ENCODE measurements around the gene ARHGAP9. TPM values are rescaled to one million over a fixed set of nuclear protein-coding genes. Genes with fewer than 3 reads are reported as not detected.

ARHGAP9 gene
- total RNA-seq, 1 donor from 2014 or later = 54.2 TPM

DNA sequence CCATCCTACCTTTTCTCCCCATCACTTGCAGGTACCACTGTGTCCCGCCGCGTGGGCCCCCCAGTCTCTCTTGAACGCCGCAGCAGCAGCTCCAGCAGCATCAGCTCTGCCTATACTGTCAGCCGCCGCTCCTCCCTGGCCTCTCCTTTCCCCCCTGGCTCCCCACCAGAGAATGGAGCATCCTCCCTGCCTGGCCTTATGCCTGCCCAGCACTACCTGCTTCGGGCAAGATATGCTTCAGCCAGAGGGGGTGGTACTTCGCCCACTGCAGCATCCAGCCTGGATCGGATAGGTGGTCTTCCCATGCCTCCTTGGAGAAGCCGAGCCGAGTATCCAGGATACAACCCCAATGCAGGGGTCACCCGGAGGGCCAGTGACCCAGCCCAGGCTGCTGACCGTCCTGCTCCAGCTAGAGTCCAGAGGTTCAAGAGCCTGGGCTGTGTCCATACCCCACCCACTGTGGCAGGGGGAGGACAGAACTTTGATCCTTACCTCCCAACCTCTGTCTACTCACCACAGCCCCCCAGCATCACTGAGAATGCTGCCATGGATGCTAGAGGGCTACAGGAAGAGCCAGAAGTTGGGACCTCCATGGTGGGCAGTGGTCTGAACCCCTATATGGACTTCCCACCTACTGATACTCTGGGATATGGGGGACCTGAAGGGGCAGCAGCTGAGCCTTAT is 9.2 kb downstream of the ARHGAP9 start:
- H3K27ac ChIP-seq = no peak overlapping the region
- no peaks in the 10 kb centered on the region for H3K9me3 ChIP-seq
- no peak overlapping the region for H3K4me3 ChIP-seq
- H3K27me3 ChIP-seq (ENCODE audit: low read depth) = peaks cover 22% of the 10 kb centered on the region
- peaks cover 9% of the 10 kb centered on the region for H3K4me1 ChIP-seq
- ATAC-seq = no peak
- no peak for DNase-seq
- TF ChIP-seq, protein P1, sequence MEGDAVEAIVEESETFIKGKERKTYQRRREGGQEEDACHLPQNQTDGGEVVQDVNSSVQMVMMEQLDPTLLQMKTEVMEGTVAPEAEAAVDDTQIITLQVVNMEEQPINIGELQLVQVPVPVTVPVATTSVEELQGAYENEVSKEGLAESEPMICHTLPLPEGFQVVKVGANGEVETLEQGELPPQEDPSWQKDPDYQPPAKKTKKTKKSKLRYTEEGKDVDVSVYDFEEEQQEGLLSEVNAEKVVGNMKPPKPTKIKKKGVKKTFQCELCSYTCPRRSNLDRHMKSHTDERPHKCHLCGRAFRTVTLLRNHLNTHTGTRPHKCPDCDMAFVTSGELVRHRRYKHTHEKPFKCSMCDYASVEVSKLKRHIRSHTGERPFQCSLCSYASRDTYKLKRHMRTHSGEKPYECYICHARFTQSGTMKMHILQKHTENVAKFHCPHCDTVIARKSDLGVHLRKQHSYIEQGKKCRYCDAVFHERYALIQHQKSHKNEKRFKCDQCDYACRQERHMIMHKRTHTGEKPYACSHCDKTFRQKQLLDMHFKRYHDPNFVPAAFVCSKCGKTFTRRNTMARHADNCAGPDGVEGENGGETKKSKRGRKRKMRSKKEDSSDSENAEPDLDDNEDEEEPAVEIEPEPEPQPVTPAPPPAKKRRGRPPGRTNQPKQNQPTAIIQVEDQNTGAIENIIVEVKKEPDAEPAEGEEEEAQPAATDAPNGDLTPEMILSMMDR (IDR thresholded peaks at IDR 0.05) = no peak
- intact Hi-C loops (cut with DNase I) = no loop called here
- H3K36me3 ChIP-seq = peaks cover 3% of the 10 kb centered on the region

DNA sequence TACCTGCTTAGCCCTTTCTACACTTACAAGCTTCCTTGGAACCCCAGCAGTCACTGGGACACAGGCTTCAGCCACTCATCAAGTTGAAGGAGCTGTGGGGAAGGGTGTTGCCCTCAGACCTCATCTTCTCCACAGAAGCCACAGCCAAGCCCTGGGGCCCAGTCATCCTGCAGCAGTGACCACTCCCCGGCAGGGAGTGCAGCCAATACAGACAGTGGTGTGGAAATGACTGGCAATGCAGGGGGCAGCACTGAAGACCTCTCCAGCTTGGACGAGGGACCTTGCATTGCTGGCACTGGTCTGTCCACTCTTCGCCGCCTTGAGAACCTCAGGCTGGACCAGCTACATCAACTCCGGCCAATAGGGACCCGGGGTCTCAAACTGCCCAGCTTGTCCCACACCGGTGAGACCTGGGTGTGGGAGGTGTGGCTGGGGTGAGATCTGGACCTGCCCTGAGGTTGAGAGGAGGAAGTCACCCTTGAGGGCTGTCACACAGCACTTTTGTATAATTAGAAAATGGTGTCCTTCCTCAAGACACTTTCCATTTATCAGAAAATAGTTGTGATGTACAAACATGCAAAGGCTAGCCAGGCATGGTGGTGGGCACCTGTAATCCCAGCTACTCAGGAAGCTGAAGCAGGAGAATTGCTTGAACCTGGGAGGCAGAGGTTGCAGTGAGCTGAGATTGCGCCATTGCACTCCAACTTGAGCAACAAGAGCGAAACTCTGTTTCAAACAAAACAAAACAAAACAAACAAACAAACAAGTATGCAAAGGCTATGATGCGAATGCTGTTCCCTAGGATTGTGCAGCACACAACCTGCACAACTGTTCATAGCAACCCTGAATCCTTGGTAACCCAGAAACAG is 10.1 kb downstream of the ARHGAP9 start:
- Histone ChIP-seq H3K27me3 (ENCODE audit: low read depth) (peaks cover 13% of the 10 kb centered on the region), H3K36me3 (peaks cover under 1% of the 10 kb centered on the region), H3K4me3 (no peak overlapping the region), H3K9me3 (no peaks in the 10 kb centered on the region), H3K4me1 (no peaks in the 10 kb centered on the region), H3K27ac (no peak overlapping the region)
- intact Hi-C loops (cut with DNase I) = no loop called here
- ATAC-seq (no peak), DNase-seq (no peak)
- TF ChIP-seq, protein P1 (IDR thresholded peaks at IDR 0.05) = no peak

DNA sequence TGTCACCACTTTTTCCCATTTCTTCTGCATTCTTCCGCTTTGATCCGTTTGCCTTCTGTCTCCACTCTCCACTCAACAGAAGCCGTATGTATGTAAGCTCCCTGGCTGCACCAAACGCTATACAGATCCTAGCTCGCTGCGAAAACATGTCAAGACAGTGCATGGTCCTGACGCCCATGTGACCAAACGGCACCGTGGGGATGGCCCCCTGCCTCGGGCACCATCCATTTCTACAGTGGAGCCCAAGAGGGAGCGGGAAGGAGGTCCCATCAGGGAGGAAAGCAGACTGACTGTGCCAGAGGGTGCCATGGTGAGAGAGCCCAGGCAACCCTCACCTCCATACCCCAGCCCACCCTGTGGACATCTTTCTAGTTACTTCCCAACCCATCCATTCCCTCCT is 11.8 kb downstream of the ARHGAP9 start:
- no peak for ATAC-seq
- no peak for DNase-seq
- TF ChIP-seq, protein P1 (IDR thresholded peaks at IDR 0.05) = no peak
- H3K36me3 ChIP-seq = no peaks in the 10 kb centered on the region
- H3K27me3 ChIP-seq (ENCODE audit: low read depth) = peaks cover 5% of the 10 kb centered on the region
- no peaks in the 10 kb centered on the region for H3K9me3 ChIP-seq
- no peak overlapping the region for H3K27ac ChIP-seq
- no peak overlapping the region for H3K4me3 ChIP-seq
- no peaks in the 10 kb centered on the region for H3K4me1 ChIP-seq
- intact Hi-C loops (cut with DNase I) = no loop called here

DNA sequence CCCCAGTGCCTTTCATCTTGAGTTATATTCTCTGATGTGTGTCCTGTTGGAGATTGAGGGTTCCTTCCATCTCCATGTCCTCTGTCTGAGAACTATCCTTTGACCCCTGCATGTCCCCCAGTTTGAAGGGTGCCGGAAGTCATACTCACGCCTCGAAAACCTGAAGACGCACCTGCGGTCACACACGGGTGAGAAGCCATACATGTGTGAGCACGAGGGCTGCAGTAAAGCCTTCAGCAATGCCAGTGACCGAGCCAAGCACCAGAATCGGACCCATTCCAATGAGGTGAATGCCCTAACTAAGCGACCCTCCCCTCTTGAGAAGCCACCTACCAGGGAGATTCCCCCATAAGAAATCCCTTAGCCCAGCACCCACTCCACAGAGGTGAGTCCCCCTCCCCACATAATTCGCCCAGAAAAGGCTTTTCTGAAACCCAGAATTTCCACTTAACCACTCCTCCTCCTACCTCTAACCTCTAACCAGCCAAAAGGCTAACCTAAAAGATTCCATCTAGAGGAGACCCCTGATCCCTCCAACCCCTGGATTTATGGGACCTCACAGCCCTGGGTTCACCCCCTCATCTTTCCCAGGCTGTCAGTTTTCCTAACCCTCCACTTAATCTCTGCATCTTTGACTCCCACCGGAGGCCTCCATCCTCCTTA is 12.3 kb downstream of the ARHGAP9 start:
- Histone ChIP-seq H3K27ac (no peak overlapping the region), H3K36me3 (no peaks in the 10 kb centered on the region), H3K9me3 (no peaks in the 10 kb centered on the region), H3K4me3 (no peak overlapping the region), H3K4me1 (peaks cover 3% of the 10 kb centered on the region), H3K27me3 (ENCODE audit: low read depth) (peaks cover 5% of the 10 kb centered on the region)
- DNase-seq (no peak), ATAC-seq (no peak)
- intact Hi-C loops (cut with DNase I) = no loop called here
- TF ChIP-seq, protein P1 (IDR thresholded peaks at IDR 0.05) = no peak

DNA sequence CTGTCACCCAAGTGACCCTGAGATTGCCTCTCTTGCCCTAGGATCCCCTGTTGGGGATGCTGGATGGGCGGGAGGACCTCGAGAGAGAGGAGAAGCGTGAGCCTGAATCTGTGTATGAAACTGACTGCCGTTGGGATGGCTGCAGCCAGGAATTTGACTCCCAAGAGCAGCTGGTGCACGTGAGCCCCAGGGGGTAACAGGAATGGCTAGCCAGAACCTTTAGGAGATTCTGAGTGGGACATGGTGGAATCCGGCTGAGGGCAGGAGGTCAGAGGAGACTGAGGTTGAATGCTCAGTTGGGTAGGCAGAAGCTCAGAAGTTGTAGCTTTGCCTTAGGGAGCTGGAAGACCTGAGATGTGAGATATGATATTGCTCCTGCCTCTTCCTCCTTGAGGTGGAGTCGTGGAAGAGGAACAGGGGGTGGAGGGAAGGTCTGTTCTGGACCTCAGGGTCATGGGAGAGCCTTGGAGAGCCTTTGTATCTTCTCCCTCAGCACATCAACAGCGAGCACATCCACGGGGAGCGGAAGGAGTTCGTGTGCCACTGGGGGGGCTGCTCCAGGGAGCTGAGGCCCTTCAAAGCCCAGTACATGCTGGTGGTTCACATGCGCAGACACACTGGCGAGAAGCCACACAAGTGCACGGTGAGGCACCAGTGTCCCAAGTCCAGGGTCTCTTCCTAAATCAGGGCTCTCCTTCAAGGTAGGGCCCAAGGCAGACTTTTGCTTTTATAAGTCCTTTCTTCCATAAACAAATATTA is 13.7 kb downstream of the ARHGAP9 start:
- Histone ChIP-seq H3K4me3 (no peak overlapping the region), H3K9me3 (no peaks in the 10 kb centered on the region), H3K4me1 (peaks cover 18% of the 10 kb centered on the region), H3K27me3 (ENCODE audit: low read depth) (peaks cover 5% of the 10 kb centered on the region), H3K36me3 (no peaks in the 10 kb centered on the region), H3K27ac (no peak overlapping the region)
- DNase-seq (no peak), ATAC-seq (no peak)
- TF ChIP-seq, protein P1 (IDR thresholded peaks at IDR 0.05) = no peak
- intact Hi-C loops (cut with DNase I) = no loop called here

All from lower lobe of right lung (tissue), 2 donors.